Ascending aorta (tissue), 2 donors: ENCODE measurements around the gene RASGRP3. TPM values are rescaled to one million over a fixed set of nuclear protein-coding genes. Genes with fewer than 3 reads are reported as not detected.

Experiments
- DNase-seq, 2 donors: peaks; one replicate each; pipeline ENCODE4 v3.0.0-alpha.2; 2019; ENCODE audit warnings: low spot score in 2 of 2
- H3K27ac ChIP-seq, 2 donors: fragments of 200-600 bp; sonication (generic); one replicate each; pipeline ENCODE4 v1.5.1; 2016 to 2017; ENCODE audit warnings: mild to moderate bottlenecking in 1 of 2
- H3K27me3 ChIP-seq: fragments of 200-600 bp; sonication (generic); one replicate; pipeline ENCODE4 v1.5.1; 2017
- H3K36me3 ChIP-seq, 2 donors: fragments of 200-600 bp; sonication (generic); one replicate each; pipeline ENCODE4 v1.5.1; 2016
- H3K4me1 ChIP-seq, 2 donors: fragments of 200-600 bp; sonication (generic); one replicate each; pipeline ENCODE4 v1.5.1; 2016 to 2017; ENCODE audit warnings: mild to moderate bottlenecking in 1 of 2
- H3K4me3 ChIP-seq, 2 donors: fragments of 200-600 bp; sonication (generic); one replicate each; pipeline ENCODE4 v1.5.1; 2016 to 2017; ENCODE audit warnings: mild to moderate bottlenecking in 1 of 2
- H3K9me3 ChIP-seq, 2 donors: fragments of 200-600 bp; sonication (generic); one replicate each; pipeline ENCODE4 v1.5.1; 2016
- CTCF ChIP-seq, 3 experiments: fragments of 200-600 bp in 2 of 3; fragments of 450-650 bp in 1 of 3; sonication (generic) in 2 of 3; IDR thresholded peaks; one replicate each; pipeline ENCODE4 v1.5.1; 2016 to 2019; ENCODE audit warnings: antibody characterized with exemption in 3 of 3, mild to moderate bottlenecking in 1 of 3, moderate library complexity in 1 of 3
- intact Hi-C: fragments of 100-400 bp; cut with DNase I; formaldehyde crosslinking; loops from one replicate; pipeline ENCODE4 v1.15.1; 2023
- total RNA-seq: library from RNA; depleted of rRNA; stranded (reverse); fragments of >200 nt; gene quantifications from one replicate; pipeline ENCODE4 v1.1.0, GENCODE V29; 2016

RASGRP3 gene
- total RNA-seq, 1 donor from 2014 or later: 1.6 TPM

GRCh38 chr2:33579227-33579626, 102.8 kb downstream of the RASGRP3 start:
- no peaks in the 10 kb centered on the region for H3K27me3 ChIP-seq
- peaks cover 5 to 6% of the 10 kb centered on the region in 2 donors for H3K36me3 ChIP-seq
- H3K4me1 ChIP-seq: no peaks in the 10 kb centered on the region
- no peak overlapping the region for H3K27ac ChIP-seq
- no peak for DNase-seq
- intact Hi-C loops: no loop called here
- TF ChIP-seq CTCF (IDR thresholded peaks at IDR 0.05): no peak
- no peak overlapping the region for H3K4me3 ChIP-seq
- no peaks in the 10 kb centered on the region for H3K9me3 ChIP-seq

GRCh38 chr2:33581872-33582271, 105.4 kb downstream of the RASGRP3 start:
- no peaks in the 10 kb centered on the region for H3K27me3 ChIP-seq
- no peaks in the 10 kb centered on the region for H3K9me3 ChIP-seq
- H3K4me3 ChIP-seq: no peak overlapping the region
- TF ChIP-seq CTCF (IDR thresholded peaks at IDR 0.05): no peak
- peaks cover 26 to 31% of the 10 kb centered on the region in 2 donors for H3K36me3 ChIP-seq
- DNase-seq: no peak
- no peak overlapping the region for H3K27ac ChIP-seq
- intact Hi-C loops: loop anchor here (2.0 to 10.0 kb wide), 6 partner anchors 107 to 1027 kb away; partner anchors contain the start of gene LTBP1
- H3K4me1 ChIP-seq: no peaks in the 10 kb centered on the region

- peak; percentile 71 to 83 (median 76) for TF ChIP-seq CTCF (IDR thresholded peaks at IDR 0.05)
- DNase-seq: no peak
- Histone ChIP-seq H3K27ac (no peak overlapping the region), H3K4me1 (no peaks in the 10 kb centered on the region), H3K27me3 (no peaks in the 10 kb centered on the region), H3K4me3 (no peak overlapping the region), H3K9me3 (no peaks in the 10 kb centered on the region), H3K36me3 (peaks cover 29 to 38% of the 10 kb centered on the region in 2 donors)
- intact Hi-C loops: loop anchor here (2.0 to 10.0 kb wide), 6 partner anchors 109 to 1029 kb away; partner anchors contain the start of gene LTBP1
These were observed 106.9 kb downstream of the RASGRP3 start for GRCh38 chr2:33583194-33583938.

- no peaks in the 10 kb centered on the region for H3K27me3 ChIP-seq
- no peak for TF ChIP-seq CTCF (IDR thresholded peaks at IDR 0.05)
- H3K4me1 ChIP-seq: peaks cover 0 to 10% of the 10 kb centered on the region in 2 donors
- intact Hi-C loops: loop anchor here (10.0 kb wide), 3 partner anchors 212 to 1032 kb away; partner anchors contain the start of gene LTBP1
- no peak overlapping the region for H3K27ac ChIP-seq
- H3K4me3 ChIP-seq: no peak overlapping the region
- DNase-seq: no peak
- peaks cover 29 to 43% of the 10 kb centered on the region in 2 donors for H3K36me3 ChIP-seq
- no peaks in the 10 kb centered on the region for H3K9me3 ChIP-seq
These were observed 110.3 kb downstream of the RASGRP3 start for GRCh38 chr2:33586766-33587165.

- H3K27me3 ChIP-seq: no peaks in the 10 kb centered on the region
- intact Hi-C loops: loop anchor here (10.0 kb wide), 3 partner anchors 213 to 1033 kb away; partner anchors contain the start of gene LTBP1
- peaks cover 0 to 10% of the 10 kb centered on the region in 2 donors for H3K4me1 ChIP-seq
- no peak for TF ChIP-seq CTCF (IDR thresholded peaks at IDR 0.05)
- peaks cover 29 to 52% of the 10 kb centered on the region in 2 donors for H3K36me3 ChIP-seq
- no peak overlapping the region for H3K27ac ChIP-seq
- no peak for DNase-seq
- no peak overlapping the region for H3K4me3 ChIP-seq
- no peaks in the 10 kb centered on the region for H3K9me3 ChIP-seq
These were observed 111.8 kb downstream of the RASGRP3 start for GRCh38 chr2:33588232-33588631.
